NCI-H2196 (cell line): ENCODE results near the gene PBLD.
"Not testable (repeated sequence)": the region's sequence is repeated elsewhere in the genome, so short reads cannot be mapped to it uniquely, and the experiment has no call there.

Experiments used
- DNase-seq: peaks from one replicate; lab custom pipeline; 2025; ENCODE audit not compliant: unreplicated experiment; lab: John Stamatoyannopoulos, UW

PBLD gene

DNA sequence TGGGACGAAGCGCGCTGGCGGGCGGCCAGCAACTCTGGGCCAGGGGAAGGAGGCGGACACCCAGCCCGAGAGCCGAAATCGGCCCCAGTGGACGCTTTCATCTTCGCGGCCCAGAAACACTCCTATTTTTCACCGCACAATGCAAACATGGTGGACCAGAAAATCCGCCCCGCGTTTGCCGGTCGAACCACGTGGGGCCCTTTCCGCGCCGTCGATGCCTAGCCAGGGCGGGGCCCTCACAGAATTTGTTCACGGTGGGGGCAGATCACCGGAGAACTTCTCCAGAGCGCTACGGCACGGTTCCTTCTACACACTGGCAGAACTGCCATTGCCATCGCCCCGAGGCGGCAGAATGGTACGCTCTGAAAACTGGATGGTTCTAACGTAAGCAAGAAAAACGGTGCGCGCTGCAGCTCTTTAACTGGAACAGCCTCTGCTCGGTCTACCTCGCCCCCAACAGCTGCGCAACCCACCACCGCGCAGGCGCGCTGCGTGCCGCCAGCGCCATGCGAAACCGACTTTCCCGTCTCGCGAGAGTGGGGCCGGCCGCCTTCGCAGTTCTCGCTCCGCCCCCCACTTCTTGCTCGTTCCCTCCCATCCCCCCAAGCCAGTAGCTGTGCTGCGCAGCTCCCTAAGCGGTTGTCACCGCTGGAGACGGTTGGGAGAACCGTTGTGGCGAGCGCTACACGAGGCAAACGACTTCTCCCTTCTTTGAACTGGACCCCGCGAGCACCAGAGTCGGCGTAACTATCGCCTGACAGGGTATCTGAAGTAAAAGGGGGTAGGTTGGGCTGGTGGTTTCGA is 1.1 kb downstream of the PBLD start, which contains the start of gene HNRNPH3:
Gene HNRNPH3 (plus strand): TSS at position 610 of the 804 bp plus-strand sequence. CDS start 5,158 bp downstream, outside the sequence.
- DNase-seq: peak; percentile 88

- DNase-seq: no peak
Observed at GRCh38 chr10:68330852-68331454, 1.8 kb downstream of the PBLD start.

DNA sequence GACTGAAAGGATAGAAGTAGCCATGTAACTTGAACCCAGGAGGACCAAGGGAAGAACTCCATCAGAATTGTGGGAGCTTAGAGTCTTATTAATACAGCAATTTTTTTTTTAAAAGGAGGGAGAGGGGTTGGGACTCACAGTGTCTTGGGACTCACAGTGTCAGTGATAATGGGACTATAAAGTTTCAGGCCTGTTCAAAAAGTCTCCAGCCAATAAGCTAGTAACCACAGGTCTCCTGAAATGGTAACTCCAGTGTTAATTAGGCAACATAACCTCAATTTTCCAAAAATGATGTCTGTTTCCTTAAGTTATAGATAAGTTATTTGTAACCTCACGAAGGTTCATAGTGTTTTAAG is 3.2 kb downstream of the PBLD start:
- no peak for DNase-seq

DNA sequence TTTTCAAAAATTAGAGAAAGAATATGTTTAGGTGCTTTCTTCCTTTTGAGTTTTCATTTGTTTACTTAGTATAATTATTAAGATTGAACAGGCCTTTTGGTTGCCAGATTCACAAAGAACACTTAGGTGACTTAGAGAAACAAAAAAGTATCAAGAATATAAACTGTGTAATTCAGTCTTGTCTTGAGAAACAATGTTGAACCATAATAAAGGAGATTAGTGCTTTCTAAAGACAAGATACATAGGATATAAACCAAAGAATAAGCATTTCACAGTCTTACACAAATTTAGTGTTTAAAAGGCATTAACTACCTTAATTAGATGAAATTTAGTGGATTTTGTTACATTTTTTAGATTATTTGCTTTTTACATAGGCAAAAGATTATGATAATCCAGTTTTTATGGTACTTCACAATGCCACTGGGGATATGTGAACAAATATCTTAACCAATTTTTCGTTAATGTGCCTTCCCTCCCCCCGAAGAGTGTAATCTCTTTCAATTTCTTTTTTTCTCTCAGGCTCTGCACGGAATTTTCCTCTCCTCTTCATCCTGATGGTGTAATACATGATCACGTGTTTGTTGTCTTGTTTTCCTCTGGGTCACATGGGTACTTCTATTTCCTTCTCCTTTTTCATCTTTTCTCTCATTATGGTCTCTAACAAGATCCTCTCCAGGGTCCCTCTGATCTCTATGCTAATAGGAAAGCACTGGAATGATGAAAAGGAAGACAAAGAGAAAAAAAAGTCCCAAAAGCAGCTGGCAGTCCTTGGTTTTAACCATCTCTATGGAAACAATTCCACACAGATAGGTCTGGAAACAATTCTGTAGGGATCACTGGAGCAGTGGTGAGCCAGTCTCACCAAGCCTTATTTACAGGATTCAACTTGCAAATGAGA is 4.6 kb downstream of the PBLD start:
- DNase-seq: peak; percentile 27

DNA sequence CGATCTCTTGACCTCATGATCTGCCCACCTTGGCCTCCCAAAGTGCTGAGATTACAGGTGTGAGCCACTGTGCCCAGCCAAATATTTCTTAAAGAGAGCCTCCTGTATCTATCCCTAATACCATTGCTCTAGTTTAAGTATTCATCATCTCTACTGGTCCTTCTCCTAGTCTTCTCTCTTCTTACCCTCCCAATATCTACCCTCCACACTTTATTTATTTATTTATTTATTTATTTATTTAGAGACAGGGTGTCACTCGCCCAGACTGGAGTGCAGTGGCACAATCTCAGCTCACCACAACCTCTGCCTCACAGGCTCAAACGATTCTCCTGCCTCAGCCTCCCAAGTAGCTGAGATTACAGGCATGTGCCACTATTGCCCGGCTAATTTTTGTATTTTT is 8.3 kb downstream of the PBLD start:
- not testable (repeated sequence) for DNase-seq

- DNase-seq: no peak
Observed at GRCh38 chr10:68318331-68319059, 14.2 kb downstream of the PBLD start.

GRCh38 chr10:68315582-68315981 is 17.1 kb downstream of the PBLD start:
- no peak for DNase-seq

DNA sequence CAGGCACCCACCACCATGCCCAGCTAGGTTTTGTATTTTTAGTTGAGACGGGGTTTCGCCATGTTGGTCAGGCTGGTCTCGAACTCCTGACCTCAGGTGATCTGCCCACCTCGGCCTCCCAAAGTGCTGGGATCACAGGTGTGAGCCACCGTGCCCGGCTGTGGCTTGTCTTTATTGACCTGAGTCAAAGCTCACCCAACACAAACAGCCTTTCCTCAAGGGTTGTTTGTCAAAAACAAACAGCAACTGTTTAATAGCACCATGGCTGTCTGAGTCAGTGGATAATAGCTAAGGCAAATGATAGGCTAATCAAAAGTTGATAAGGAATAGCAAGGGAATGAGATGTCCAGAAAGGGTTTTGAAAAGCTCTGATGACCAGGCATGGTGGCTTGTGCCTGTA is 17.8 kb downstream of the PBLD start:
- not testable (repeated sequence) for DNase-seq

GRCh38 chr10:68310531-68310930 is 22.2 kb downstream of the PBLD start:
- DNase-seq: no peak

DNA sequence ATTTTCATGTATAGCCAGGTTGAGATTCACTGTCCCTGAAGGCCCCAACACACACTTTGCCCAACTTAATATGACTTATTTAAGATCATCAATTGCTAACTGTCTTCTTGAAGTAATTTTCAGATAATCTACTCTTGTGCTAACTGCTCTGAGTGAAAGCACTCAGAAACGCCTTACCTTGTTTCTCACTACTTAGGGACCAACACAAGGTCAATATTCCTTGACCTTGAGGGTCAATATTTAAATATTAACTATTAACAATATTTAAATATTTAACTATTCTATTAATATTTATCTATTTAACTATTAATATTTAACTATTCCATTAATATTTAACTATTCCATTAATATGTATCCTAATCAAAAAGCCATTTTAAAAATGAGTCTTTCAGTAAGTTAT is 26.9 kb downstream of the PBLD start:
- DNase-seq: no peak

GRCh38 chr10:68303849-68304412 is 28.8 kb downstream of the PBLD start:
- peak; percentile 32 for DNase-seq

DNA sequence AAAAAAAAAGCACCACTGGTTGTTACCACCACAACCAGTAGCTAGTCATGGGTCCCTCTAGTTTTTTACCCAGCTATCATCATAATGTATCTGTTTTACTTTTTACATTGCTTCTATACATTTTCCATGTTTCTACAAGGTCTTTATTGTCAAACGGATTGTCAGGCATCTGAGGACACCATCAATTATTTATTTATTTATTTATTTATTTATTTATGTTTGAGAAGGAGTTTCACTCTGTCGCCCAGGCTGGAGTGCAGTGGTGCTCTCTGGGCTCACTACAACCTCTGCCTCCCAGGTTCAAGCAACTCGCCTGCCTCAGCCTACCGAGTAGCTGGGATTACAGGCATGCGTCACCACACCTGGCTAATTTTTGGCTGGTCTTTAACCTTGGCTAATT is 29.9 kb downstream of the PBLD start:
- DNase-seq: no peak

DNA sequence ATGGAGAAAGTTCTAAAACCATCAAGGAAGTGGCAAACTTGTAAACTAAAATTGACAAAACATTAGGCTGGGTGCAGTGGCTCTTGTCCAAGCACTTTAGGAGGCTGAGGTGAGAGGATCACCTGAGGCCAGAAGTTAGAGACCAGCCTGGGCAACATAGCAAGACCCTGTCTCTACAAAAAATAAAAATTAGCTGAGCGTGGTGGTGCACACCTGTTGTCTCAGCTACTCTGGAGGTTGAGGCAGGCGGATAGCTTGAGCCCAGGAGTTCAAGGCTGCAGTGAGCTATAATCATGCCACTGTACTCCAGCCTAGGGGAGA is 30.3 kb downstream of the PBLD start:
- no peak for DNase-seq

- peak; percentile 7 for DNase-seq
Observed at GRCh38 chr10:68301790-68302502, 30.8 kb downstream of the PBLD start.

GRCh38 chr10:68301301-68301700 is 31.4 kb downstream of the PBLD start:
- no peak for DNase-seq

DNA sequence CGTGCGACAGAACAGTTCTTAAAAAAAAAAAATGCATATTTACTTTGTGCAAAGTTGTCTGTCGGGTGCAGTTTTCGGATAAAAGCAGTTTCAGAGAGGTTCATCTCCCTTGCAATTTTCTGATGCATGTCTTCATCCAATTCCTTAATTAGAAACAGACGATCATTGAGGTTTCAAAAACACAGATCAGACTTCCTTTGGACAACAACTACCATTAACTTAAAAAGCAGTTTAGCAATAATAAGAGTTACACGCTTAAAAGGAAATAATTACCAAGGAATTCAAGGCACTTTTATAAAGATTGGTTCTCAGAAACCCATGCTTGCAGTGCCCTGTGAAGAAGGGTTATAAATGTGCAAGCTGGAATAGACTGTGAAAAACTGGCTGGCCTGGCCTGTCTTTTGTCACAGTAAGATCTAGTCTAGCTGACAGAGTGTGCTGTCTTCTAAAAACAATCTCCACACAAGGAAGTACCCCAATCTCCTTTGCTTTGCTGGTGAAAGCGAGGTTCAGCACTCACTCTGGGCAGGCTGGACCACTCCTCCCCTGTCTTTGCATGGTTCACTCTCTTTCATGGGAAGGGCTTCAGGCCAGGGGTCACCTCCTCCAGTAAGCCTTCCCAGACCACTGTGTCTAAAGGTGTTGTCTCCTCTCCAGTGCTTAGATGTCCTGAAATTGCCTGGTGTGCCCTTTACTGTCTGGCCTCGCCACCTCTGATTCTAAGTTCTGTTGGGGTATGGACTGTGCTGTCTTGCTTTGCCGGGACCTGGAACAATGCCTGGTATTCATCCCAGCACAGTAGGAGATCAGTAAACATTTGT is 35.7 kb downstream of the PBLD start:
- no peak for DNase-seq

DNA sequence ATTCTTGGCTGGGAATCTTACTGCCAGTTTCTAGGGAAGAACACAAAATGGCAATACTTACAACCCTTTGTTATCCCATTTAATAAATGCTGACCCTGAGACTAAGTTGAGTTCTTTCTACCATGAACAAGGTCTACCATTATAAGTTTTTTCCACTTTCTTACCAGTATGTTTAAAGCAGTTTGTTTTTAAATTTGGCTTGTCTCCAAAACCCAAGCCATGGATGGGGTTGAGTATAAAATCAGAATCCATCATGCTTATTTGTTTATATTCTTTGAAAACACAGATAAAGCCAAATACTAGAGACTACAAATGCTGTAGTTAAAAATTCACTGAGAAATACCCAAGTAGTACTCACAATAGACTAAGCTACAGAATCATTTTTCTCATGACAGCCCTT is 42.0 kb downstream of the PBLD start:
- DNase-seq: no peak

DNA sequence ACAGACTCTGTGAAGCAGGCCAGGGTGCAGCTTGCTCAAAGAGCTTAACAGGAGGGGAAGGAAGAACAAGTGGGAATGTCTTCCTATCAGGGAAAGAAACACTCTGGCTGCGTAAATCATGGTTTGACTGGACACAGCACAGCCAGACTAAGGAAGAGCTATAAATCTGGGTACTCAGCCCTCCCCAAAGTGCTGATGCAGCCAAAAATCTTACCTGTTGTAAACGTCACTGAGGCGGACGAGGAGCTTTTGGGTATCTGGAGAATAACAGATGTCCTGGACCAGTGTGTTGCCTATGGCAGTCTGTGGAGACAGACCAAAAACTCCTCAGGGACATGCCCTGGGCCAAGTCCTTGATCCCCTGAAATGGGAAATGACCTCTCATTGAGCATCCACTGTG is 44.0 kb downstream of the PBLD start:
- no peak for DNase-seq
